Skeletal muscle tissue (tissue), 4 donors: ENCODE data around the gene MEOX1. TPM values are rescaled to one million over a fixed set of nuclear protein-coding genes. Genes with fewer than 3 reads are reported as not detected.

Experiments
- H3K27ac ChIP-seq: one replicate; pipeline ENCODE4 v1.7.0; 2013; ENCODE audit warnings: mild to moderate bottlenecking, low read depth, low read length, inconsistent platforms
- H3K27me3 ChIP-seq, 3 donors: one replicate each; pipeline ENCODE4 v1.7.0; 2013; ENCODE audit warnings: low read length in 3 of 3; ENCODE audit not compliant: control insufficient read depth in 3 of 3, insufficient read depth in 3 of 3
- H3K36me3 ChIP-seq, 3 donors: one replicate each; pipeline ENCODE4 v1.7.0; 2013; ENCODE audit warnings: low read length in 3 of 3; ENCODE audit not compliant: control insufficient read depth in 3 of 3, insufficient read depth in 3 of 3
- H3K4me1 ChIP-seq, 3 donors: one replicate each; pipeline ENCODE4 v1.7.0; 2013; ENCODE audit warnings: low read length in 3 of 3, mild to moderate bottlenecking in 3 of 3; ENCODE audit not compliant: control insufficient read depth in 3 of 3, insufficient read depth in 3 of 3
- H3K4me3 ChIP-seq, 3 donors: one replicate each; pipeline ENCODE4 v1.7.0; 2013; ENCODE audit warnings: low read length in 3 of 3
- H3K9ac ChIP-seq, 3 donors: one replicate each; pipeline ENCODE4 v1.7.0; 2013; ENCODE audit warnings: low read length in 3 of 3, mild to moderate bottlenecking in 3 of 3, moderate library complexity in 2 of 3, low read depth in 1 of 3
- H3K9me3 ChIP-seq, 3 donors: one replicate each; pipeline ENCODE4 v1.7.0; 2013; ENCODE audit warnings: low read length in 3 of 3; ENCODE audit not compliant: control insufficient read depth in 3 of 3
- total RNA-seq: library from RNA; depleted of rRNA; stranded (reverse); fragments of >200 nt; gene quantifications from one replicate; pipeline ENCODE4 v1.2.3, GENCODE V29; 2014
- donor health status: Osteomylitis.

MEOX1 gene
- total RNA-seq = 12.5 TPM

DNA sequence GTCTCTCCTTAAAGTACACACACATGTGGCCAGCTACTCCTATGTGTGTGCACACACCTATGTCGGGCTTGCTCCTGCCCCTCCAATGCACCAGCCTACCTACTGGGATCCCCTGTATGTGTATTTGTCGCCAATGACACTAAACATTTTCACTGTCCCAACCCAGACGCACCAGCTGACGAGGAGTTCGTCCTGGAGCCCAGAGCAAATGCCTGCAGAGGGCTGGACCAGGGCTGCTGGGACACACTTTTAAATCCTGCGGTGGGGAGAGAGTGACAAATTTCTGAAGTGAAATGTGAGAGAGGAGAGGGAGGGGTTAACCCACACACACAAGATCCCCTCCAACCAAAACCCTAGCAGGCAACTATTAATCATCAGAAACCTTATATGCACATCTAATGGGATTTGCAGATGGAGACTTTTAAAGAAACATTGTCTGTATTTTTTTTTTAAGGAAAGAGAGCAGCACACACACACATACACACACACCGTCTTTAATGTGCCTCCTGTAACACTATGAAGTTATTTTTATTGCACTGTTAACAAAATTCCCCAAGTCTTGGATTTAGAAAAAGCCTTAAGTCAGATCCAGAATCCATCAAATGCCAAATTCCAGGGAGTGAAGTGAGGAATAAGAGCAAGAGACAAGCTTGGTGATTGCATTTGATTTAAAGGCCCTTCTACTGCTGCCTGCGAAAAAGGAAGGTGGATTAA lies at the start of gene MEOX1:
TSS of gene MEOX1 (minus strand) at position 224 of the 714 bp plus-strand sequence. CDS start 388 bp downstream, outside the sequence.
- Histone ChIP-seq H3K4me1 (peaks cover 21 to 27% (median 24%) of the 10 kb centered on the region in 3 donors), H3K9ac (peak within 1 kb of the TSS in 1 of 3 donors; percentile 76), H3K9me3 (no peaks in the 10 kb centered on the region), H3K27ac (peak within 1 kb of the TSS; percentile 25), H3K36me3 (no peaks in the 10 kb centered on the region), H3K27me3 (peaks cover 0 to 2% (median 0%) of the 10 kb centered on the region in 3 donors), H3K4me3 (peak within 1 kb of the TSS; percentile 58 to 68 (median 60))

DNA sequence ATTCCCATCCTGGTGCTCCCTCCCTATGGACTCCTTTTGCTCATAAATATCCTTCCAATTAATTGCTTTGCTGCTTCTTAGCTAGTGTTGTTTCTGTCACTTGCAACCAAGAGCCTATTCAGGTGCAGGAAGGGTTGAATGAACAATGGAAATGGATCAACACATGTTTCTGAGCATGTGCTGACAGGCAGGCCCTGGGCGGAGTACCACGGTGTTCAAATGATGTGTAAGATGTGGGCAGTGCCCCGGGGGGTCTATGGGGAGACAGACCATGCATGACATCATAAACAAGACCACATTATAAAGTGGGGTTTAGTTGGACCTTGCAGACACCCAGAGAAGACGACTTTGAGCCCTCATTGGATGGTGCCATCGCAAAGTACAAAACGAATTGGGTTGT lies 48.4 kb upstream of the MEOX1 start:
- Histone ChIP-seq H3K36me3 (no peaks in the 10 kb centered on the region), H3K4me1 (peaks cover 5 to 13% (median 10%) of the 10 kb centered on the region in 3 donors), H3K27ac (no peak overlapping the region), H3K9ac (no peak overlapping the region), H3K4me3 (no peak overlapping the region), H3K27me3 (peaks cover 37 to 41% (median 41%) of the 10 kb centered on the region in 3 donors), H3K9me3 (no peaks in the 10 kb centered on the region)

DNA sequence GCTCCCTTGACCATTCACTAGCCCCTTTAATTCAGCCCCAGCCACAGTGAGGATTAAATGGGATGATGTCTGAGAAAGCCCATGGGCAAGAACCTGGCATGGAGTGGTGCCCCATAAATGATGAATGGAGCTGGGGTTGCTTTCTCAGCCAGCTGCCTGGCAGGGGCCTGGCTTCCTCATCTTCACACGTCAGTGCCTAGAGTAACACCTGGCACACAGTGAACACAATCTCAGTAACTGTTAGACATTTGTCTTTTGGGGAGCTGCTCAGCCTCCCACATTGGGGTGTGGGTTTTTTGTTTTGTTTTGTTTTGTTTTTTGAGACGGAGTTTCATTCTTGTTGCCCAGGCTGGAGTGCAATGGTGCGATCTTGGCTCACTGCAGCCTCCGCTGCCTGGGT lies 47.5 kb upstream of the MEOX1 start:
- Histone ChIP-seq H3K9me3 (no peaks in the 10 kb centered on the region), H3K4me3 (no peak overlapping the region), H3K27me3 (peaks cover 37 to 41% (median 39%) of the 10 kb centered on the region in 3 donors), H3K9ac (no peak overlapping the region), H3K4me1 (peaks cover 5 to 10% (median 7%) of the 10 kb centered on the region in 3 donors), H3K27ac (no peak overlapping the region), H3K36me3 (no peaks in the 10 kb centered on the region)

DNA sequence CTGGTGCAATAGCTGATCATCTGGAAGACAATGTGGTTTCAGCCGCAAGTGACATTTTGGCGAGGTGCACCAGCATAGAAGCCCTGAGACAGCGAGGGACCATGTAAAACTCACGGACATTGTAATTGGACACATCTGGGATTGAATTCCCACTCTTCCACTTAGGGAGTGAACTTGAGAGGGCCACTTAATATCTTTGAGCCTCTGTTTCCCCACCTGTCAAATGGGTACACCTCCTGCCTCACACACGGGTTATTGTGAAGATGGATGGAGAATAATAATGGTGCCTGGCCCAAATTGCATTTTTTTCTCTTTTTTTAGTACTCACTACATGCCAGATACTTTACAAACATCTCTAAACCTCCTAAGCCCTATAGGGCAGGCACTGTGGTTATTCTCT lies 45.5 kb upstream of the MEOX1 start:
- H3K9me3 ChIP-seq = no peaks in the 10 kb centered on the region
- H3K36me3 ChIP-seq = no peaks in the 10 kb centered on the region
- peaks cover 24 to 30% (median 26%) of the 10 kb centered on the region in 3 donors for H3K27me3 ChIP-seq
- H3K4me1 ChIP-seq = no peaks in the 10 kb centered on the region
- no peak overlapping the region for H3K4me3 ChIP-seq
- H3K9ac ChIP-seq = no peak overlapping the region
- no peak overlapping the region for H3K27ac ChIP-seq

DNA sequence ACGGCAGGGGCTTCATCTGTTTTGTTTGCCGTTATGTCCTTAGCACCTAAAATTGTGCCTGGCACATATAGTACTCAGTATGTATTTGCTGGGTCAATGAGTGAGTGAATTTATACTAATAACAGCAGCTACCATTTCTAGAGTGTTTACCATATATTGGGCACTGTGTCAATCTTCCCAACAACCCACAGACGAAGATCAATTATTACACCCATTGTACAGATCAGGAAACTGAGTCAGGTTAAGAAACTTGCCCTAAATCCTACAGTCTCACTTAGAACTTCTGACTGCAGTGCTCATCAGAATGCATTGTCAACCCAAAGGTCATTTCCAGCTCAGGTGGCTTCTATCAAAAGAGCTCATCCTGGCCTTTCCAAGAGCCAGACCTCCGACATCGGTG lies 44.5 kb upstream of the MEOX1 start:
- H3K27ac ChIP-seq = no peak overlapping the region
- peaks cover 19 to 25% (median 21%) of the 10 kb centered on the region in 3 donors for H3K27me3 ChIP-seq
- H3K36me3 ChIP-seq = no peaks in the 10 kb centered on the region
- no peaks in the 10 kb centered on the region for H3K4me1 ChIP-seq
- H3K4me3 ChIP-seq = no peak overlapping the region
- H3K9me3 ChIP-seq = no peaks in the 10 kb centered on the region
- no peak overlapping the region for H3K9ac ChIP-seq

DNA sequence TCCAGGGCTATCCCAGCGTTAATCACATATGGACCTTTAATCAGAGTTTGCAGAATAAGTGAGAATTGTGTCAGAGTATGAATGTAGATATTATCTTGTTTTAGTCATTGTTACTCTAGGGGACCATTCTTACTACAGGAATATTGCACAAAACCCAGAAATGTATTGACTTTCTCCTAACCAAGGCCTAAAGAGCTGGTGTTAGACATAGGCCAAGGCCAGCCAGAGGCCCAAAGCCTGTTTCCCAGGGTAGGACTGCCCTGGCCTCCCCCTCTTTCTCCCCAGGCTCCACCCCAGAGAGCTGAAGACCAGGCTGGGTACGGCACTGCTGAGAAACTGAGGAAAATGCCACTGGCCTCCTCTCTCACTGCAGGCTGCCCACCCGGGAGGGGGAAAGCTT lies 41.9 kb upstream of the MEOX1 start:
- Histone ChIP-seq H3K4me1 (peaks cover 0 to 4% (median 0%) of the 10 kb centered on the region in 3 donors), H3K9me3 (no peaks in the 10 kb centered on the region), H3K9ac (no peak overlapping the region), H3K36me3 (no peaks in the 10 kb centered on the region), H3K27ac (no peak overlapping the region), H3K27me3 (peaks cover 4 to 14% (median 9%) of the 10 kb centered on the region in 3 donors), H3K4me3 (no peak overlapping the region)

DNA sequence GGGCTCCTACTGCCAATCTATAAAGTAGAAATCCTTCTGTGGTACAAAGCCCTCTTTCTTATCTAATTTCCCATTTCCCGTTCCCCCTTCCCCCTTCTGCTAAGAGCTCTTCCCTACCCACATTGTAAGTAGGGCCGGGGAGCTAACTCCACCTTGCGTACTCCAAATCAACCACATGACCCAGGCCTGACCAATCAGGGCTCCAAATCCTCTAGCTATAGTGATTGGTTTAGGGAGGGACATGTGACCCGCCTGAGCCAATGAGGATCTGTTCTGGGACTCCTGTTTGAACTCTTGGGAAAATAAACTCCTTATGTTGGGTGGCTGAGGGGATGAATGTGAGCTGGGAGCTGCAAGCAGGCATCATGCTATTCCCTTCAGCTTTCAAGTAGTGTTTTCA lies 40.9 kb upstream of the MEOX1 start:
- H3K27ac ChIP-seq = no peak overlapping the region
- no peak overlapping the region for H3K4me3 ChIP-seq
- no peak overlapping the region for H3K9ac ChIP-seq
- H3K4me1 ChIP-seq = peaks cover 0 to 6% (median 0%) of the 10 kb centered on the region in 3 donors
- no peaks in the 10 kb centered on the region for H3K36me3 ChIP-seq
- H3K27me3 ChIP-seq = peaks cover 4 to 14% (median 9%) of the 10 kb centered on the region in 3 donors
- no peaks in the 10 kb centered on the region for H3K9me3 ChIP-seq

DNA sequence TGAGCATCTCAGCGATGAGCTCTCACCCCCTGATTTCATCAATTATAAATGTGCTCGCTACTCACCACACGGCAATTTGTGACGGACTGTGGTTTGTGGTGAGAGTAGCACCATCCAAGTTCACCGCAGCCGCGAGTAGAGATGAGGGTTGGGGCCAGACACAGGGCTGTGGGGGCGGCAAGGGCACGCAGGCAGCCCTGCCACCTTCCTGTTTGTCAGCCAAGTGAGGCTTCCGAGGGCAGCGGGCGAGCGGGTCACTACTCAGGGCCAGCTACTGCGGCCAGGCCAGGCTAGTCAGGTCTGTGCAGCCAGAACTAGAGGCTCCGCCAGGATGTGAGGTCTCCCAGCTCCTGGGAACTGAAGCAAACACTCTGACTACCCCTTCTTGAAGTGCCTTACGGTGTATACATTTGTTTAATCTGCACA lies 39.6 kb upstream of the MEOX1 start:
- Histone ChIP-seq H3K27me3 (peaks cover 4 to 6% (median 5%) of the 10 kb centered on the region in 3 donors), H3K9ac (no peak overlapping the region), H3K36me3 (no peaks in the 10 kb centered on the region), H3K4me1 (peaks cover 5 to 12% (median 7%) of the 10 kb centered on the region in 3 donors), H3K9me3 (no peaks in the 10 kb centered on the region), H3K4me3 (no peak overlapping the region), H3K27ac (no peak overlapping the region)

DNA sequence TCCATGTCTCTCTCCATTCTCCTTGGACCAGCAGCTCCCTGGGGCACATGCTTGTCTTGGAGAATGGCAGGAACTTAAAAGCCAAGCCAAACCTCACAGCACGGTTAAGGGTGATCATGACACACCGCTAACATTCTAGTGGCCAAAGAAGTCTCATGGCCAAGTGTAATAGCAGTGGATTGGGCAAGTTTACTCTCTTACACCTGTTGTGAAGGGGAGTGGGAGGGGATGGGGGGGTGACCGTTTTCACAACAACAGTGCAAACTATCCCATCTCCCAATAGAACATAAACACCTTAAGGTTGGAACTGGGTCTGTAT lies 37.7 kb upstream of the MEOX1 start:
- no peak overlapping the region for H3K9ac ChIP-seq
- H3K27ac ChIP-seq = no peak overlapping the region
- no peak overlapping the region for H3K4me3 ChIP-seq
- H3K4me1 ChIP-seq = peaks cover 11 to 19% (median 15%) of the 10 kb centered on the region in 3 donors
- no peaks in the 10 kb centered on the region for H3K36me3 ChIP-seq
- no peaks in the 10 kb centered on the region for H3K27me3 ChIP-seq
- no peaks in the 10 kb centered on the region for H3K9me3 ChIP-seq

DNA sequence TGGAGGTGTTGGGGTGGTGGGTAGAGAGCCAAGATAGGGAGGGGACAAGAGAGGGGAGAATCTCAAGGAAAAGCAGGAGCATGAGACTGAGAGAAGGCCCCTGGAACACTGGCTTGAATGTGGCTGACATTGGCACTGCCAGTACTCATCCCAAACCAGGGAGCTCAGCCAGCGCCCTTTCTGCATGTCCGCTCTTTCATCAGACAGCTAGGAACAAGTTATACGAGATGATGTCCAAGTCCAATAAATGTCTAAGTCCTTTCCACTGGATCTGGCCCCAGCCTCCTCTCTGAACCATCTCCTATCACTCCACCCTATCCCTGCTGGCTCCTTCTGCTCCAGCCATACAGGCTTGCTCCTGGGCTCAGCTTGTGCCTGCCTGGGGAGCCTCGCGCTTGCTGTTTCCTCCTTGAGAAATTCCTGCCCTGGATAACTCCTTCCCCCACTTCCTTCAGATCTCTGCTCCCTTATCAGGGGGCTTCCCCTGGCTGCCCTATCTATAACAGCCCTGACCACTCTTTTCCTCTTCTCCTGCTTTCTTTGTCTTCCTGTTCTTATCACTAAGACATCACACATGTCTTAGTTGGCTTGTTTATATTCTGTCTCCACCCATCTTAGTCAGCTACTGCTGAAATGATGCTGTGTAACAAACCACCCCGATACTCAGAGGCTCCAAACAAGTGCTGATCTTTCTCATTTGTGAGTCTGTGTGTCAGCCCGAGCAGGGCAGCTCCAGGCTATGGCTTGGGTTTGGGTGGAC lies 37.1 kb upstream of the MEOX1 start:
- Histone ChIP-seq H3K27me3 (no peaks in the 10 kb centered on the region), H3K9me3 (no peaks in the 10 kb centered on the region), H3K4me3 (no peak overlapping the region), H3K9ac (no peak overlapping the region), H3K36me3 (no peaks in the 10 kb centered on the region), H3K4me1 (peaks cover 11 to 19% (median 15%) of the 10 kb centered on the region in 3 donors), H3K27ac (no peak overlapping the region)
